Amygdala (tissue), 56 donors: ENCODE measurements around the gene MTMR6.

Source experiments
- DNase-seq, 56 donors: peaks; one replicate each; lab custom pipeline; 2025; lab: John Stamatoyannopoulos, UW

MTMR6 gene

GRCh38 chr13:25281193-25281934 lies 5.9 kb downstream of the MTMR6 start:
- DNase-seq: no peak

DNA sequence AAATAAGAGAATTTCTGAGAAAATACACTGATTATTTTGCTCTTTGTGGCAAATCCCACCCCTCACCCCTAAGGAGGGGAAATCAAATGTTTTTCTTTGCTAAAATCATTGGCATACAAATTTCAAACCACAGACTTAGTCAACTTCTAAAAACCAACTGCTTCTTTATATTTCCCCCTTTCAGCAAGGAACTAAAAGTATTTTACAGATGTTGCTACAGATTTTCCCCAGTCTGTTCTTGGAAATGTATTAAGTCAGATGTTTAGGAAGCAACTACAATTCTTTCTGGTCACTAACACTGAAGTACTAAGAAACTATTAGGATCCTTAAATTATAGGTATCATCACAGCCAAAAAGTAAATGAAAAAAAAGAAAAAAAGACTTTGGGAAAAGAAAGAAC lies 6.9 kb downstream of the MTMR6 start:
- no peak for DNase-seq

- DNase-seq: no peak
These were observed 10.5 kb downstream of the MTMR6 start for GRCh38 chr13:25276748-25277147.

DNA sequence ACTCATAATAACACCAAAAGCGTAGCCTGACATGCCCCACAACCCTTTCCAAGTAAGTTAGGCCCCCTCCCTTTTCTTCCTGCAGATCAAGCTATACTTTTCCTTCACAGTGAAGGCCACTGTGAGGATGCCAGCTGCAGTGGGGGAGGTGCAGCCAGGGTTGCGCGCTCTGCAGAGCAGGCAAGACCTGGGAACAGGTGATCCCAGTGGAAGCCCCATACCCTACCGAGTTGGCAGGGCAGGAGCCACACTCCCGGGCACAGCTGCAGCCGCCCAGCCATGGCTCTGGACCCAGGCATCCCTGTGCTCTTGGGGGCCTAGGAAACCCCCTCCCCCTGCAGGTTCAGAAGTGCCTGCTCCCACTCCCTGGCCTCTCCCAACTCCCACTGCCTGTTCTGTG lies 18.7 kb downstream of the MTMR6 start:
- no peak for DNase-seq

- no peak for DNase-seq
These were observed 19.6 kb downstream of the MTMR6 start for GRCh38 chr13:25267715-25268114.

DNA sequence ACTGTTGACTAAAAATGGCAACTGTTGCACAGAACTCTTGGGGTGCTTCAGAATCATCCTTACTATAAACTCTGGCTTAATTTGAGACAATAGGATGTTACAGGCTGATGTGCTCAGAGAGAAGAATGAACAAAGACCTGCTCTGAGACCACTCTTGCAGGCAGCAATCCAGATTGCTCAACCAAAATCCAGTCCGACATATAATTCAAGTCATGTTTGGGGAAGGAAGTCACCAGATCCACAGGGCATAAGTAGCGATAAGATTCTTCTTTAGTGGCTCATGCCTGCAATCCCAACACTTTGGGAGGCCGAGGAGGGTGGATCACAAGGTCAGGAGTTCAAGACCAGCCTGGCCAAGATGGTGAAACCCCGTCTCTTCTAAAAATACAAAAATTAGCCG lies 20.6 kb downstream of the MTMR6 start:
- no peak for DNase-seq

- no peak for DNase-seq
These were observed 25.0 kb downstream of the MTMR6 start for GRCh38 chr13:25262261-25262660.

GRCh38 chr13:25253702-25254101 lies 33.6 kb downstream of the MTMR6 start:
- DNase-seq: no peak

- no peak for DNase-seq
These were observed 34.5 kb downstream of the MTMR6 start for GRCh38 chr13:25252752-25253151.

- DNase-seq: no peak
These were observed 35.1 kb downstream of the MTMR6 start for GRCh38 chr13:25252225-25252624.

- DNase-seq: peak in 35 of 56 donors; percentile 4 to 84 (median 24)
These were observed 38.2 kb downstream of the MTMR6 start for GRCh38 chr13:25249001-25249543.

GRCh38 chr13:25248071-25248470 lies 39.2 kb downstream of the MTMR6 start:
- no peak for DNase-seq

GRCh38 chr13:25247360-25247759 lies 39.9 kb downstream of the MTMR6 start:
- no peak for DNase-seq

DNA sequence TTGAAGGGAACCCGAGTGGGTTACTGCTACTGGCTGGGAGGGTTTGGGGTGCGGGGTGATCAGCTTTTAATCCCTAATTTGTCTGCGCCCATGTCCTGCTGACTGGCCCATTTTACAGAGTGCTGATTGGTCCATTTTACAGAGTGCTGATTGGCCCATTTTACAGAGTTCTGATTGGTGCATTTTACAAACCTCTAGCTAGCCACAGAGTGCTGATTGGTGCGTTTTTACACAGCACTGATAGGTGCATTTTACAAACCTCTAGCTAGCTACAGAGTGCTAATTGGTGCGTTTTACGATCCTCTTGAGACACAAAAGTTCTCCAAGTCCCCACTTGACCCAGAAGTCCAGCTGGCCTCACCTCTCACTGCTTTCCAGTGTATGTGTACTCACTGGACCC lies 43.2 kb downstream of the MTMR6 start:
- DNase-seq: no peak

DNA sequence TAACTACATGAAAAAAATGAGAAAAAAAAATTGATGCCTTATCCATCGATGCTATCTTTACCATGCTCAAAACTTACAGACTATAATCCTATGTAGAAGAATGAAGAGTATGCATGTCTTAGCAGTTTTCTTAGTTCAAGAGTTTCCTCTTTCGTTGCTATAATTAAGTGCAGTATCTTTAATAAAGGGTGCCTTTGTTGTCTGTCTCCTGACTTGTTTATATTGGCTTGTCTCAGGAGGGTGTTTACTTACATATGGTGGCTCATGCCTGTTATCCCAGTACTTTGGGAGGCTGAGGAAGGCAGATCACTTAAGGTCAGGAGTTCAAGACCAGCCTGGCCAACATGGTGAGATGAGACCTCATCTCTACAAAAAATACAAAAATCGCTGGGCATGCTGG lies 44.3 kb downstream of the MTMR6 start:
- no peak for DNase-seq

DNA sequence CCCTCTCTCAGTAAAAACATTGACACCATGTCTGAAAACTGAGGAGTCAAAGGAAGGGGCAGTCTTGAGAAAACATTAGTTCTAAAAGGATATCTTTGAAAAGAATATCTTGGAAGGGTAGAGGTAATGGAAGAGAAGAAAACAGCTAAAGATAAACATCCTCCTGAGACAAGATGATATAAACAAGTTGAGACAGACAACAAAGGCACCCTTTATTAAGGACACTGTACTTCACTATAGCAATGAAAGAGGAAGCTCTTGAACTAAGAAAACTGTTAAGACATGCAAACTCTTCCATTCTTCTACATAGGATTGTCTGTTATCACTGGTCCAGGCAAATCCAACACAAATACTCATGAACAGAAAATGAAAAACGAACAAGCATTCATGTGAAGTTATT lies 46.3 kb downstream of the MTMR6 start:
- DNase-seq: no peak

GRCh38 chr13:25237083-25237482 lies 50.2 kb downstream of the MTMR6 start:
- DNase-seq: no peak

DNA sequence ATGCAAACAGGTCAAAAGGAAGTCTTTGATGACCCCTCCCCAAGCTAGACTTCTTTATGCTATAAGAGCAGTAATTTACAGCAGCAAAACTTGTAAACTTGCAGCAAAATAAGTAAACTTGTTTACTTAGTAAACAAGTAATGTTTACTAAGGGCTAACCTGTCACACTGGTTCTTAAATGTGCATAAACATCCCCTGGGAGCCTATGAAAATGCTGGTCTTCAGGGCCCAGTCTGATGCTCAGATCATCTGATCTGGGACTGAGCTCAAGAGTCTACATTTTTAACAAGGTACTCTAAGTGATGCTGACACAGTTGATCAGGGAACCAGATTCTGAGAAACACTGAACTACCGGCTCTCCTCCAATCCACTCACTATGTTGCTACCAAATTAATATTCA lies 53.4 kb downstream of the MTMR6 start:
- DNase-seq: no peak

DNA sequence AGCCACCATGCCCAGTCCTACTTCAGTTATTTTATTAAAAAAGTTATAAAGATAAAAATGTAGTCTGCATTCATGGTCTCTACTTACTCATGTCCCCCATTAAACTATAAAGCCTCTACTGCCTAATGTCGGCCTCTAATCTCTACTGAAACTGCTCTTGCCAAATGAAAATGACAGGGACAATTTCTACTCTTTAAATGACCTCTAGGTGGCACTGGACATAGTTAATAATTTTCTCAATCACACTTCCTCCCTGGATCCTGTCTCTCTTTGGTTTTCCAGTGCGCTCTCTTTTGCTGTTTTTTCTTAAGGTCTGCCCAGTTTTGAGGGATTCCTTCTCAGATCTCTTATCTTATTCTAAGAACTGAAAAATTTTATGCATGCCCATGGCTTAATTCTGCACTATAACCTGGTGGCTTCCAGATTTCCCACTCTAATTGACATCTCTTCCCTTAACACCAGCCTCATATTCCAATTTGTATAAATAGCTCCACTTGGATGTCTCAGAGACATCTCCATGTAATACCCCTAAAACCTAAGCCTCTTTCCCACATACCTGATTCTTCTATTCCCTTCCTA lies 54.3 kb downstream of the MTMR6 start:
- DNase-seq: peak in 1 of 56 donors; percentile 17

GRCh38 chr13:25231517-25231916 lies 55.8 kb downstream of the MTMR6 start:
- no peak for DNase-seq

DNA sequence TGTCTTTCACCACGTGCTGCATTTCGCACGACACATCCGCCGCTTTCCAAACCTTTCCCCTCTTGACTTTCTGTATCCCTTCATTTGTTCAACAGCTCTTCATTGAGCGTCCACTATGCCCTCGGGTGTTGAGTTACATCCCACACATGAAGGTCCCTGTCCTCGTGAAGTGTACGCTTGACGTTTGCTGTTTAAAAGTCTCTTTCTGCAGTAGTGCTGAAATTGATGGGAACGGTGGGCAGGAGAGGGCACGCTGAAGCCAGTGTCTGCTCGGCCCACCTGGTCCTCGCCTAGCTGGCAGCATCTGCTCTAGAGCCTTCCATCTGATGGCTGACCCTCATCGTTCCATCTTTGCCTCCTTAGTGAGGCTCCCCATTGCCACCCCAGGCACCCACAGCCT lies 59.6 kb downstream of the MTMR6 start:
- DNase-seq: no peak

DNA sequence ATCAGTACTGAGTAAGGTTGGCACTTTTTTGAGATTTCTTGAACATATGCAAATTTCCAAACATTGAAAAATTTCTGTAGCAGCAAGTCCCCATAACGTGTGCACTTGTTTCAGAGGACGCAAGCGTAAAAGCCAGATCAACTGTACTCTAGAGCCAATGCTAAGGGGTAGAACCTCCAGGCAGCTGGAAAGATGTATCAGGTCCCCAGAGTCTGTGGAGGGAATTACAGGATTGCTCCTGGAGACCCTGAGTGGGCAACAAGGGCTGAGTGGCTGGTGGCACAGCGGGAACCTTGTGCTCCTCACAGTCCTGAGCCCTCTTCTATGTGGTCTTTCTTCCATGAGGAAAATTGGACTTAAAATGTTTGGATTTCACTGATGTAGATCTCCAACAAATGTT lies 61.3 kb downstream of the MTMR6 start:
- DNase-seq: no peak
